ENCODE results near the gene EIF5A2.

The EIF5A2 gene

DNA sequence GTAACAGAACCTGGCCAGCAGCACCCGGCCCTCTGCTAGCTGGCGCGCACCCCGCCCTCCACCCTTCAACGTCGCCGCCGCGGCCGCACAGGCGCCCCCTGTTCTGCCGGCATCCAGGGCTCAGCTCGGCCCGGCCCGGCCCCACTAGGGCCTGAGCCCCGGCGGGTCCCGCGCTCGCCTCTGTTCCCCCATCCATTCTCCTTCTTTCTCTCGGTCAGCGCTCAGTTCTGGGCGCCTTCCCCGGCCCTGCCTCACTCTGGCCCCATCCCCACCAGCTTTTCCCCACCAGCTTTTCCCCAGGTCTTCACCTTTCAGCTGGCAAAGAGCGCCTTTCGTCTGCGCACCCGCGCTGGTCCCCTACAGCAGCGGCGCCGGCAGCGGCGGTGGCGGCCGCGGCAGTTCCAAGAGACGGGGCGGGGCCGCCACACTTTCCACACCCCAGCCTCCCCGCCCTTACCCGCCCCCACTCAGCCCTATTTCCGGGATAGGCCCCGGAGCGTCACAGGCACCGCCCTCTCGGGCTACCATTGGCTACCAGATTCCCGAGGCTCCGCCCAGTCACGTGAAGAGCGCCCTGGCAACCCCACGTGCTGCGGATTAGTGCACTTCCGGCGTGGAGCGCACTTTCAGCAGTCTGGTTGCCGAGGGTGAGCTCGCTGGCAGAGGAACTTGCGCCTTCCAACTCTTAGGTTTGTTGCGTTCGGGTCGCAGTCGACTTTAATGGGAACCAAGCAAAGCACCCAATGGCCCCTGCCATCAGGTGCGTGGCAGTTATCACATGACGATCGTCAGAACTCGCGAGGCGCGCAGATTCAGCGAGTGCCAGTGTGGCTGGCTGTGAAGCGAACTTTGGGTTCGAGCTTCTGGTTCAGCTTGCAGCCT lies at the start of gene EIF5A2:
Gene EIF5A2, minus strand, starts transcription at position 403 of the 882 bp plus-strand sequence. CDS start 831 bp downstream, outside the sequence.
- Histone ChIP-seq H4K20me1 (ENCODE audit: insufficient read depth, low read length) (no peaks in the 10 kb centered on the region), H3K9ac (ENCODE audit: low read depth, low read length) (no peak within 1 kb of the TSS), H3K9me3 (ENCODE audit: insufficient read depth, low read length, severe bottlenecking) (no peaks in the 10 kb centered on the region), H3K36me3 (ENCODE audit: insufficient read depth, low read length) (no peaks in the 10 kb centered on the region), H2AFZ (ENCODE audit: low read depth, low read length) (no peak within 1 kb of the TSS), H3K27me3 (ENCODE audit: insufficient read depth, low read length, poor library complexity) (no peaks in the 10 kb centered on the region), H3K27ac (ENCODE audit: low read length) (no peak within 1 kb of the TSS), H3K4me2 (ENCODE audit: insufficient read depth, low read length) (no peak within 1 kb of the TSS), H3K4me1 (ENCODE audit: insufficient read depth, low read length) (no peaks in the 10 kb centered on the region), H3K79me2 (ENCODE audit: insufficient read depth, low read length) (no peaks in the 10 kb centered on the region), H3K4me3 (ENCODE audit: low read depth in 1 of 2, low read length in 2 of 2) (no peak within 1 kb of the TSS)
- ATAC-seq (ENCODE audit: insufficient read depth, low read depth) (no peak), DNase-seq (no peak)
- TF ChIP-seq EZH2 (IDR thresholded peaks at IDR 0.05; ENCODE audit: borderline replicate concordance, low read depth, low read length, severe bottlenecking) = no peak
- TF ChIP-seq, protein P1, sequence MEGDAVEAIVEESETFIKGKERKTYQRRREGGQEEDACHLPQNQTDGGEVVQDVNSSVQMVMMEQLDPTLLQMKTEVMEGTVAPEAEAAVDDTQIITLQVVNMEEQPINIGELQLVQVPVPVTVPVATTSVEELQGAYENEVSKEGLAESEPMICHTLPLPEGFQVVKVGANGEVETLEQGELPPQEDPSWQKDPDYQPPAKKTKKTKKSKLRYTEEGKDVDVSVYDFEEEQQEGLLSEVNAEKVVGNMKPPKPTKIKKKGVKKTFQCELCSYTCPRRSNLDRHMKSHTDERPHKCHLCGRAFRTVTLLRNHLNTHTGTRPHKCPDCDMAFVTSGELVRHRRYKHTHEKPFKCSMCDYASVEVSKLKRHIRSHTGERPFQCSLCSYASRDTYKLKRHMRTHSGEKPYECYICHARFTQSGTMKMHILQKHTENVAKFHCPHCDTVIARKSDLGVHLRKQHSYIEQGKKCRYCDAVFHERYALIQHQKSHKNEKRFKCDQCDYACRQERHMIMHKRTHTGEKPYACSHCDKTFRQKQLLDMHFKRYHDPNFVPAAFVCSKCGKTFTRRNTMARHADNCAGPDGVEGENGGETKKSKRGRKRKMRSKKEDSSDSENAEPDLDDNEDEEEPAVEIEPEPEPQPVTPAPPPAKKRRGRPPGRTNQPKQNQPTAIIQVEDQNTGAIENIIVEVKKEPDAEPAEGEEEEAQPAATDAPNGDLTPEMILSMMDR (IDR thresholded peaks at IDR 0.05; ENCODE audit: borderline replicate concordance, extremely low read depth, low read length, poor library complexity, severe bottlenecking) = no peak

DNA sequence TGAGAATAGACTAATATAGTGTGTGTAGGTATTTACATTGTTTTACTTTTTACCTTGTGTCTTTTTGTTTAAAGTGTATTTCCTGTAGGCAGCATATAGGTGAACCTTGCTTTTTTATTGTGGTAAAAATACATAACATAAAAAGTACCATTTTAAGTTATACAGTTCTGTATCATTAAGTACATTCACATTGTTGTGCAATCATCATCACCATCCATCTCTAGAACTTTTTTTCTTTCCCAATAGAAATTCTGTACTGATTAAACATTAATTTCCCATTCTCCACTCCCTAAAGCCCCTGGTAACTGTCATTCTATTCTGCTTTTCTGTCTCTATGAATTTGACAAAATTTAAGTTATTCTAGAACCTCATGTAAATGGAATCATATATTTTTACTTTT lies 48.2 kb upstream of the EIF5A2 start:
- H3K9ac ChIP-seq (ENCODE audit: low read depth, low read length) = no peak overlapping the region

DNA sequence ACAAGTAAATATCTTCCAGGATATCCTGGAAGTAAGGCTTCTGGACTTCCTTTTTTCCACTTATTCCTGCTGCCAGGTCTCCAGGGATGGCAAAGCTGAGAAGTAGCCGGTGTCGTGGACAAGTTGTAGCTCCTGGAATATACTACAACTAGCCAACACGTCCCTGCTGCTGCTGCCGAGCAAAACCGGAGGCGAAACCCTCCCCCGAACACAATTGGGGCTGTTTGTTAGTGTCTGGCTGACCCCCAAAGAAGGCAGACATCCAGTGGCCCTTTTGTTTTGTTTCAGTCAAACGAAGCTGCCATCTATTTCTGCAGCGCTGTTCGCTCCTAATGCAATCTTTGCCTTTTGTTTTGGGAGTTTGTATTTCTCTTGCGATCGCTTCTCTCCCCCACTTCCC lies 45.3 kb upstream of the EIF5A2 start:
- H3K36me3 ChIP-seq (ENCODE audit: insufficient read depth, low read length) = no peaks in the 10 kb centered on the region
- DNase-seq (no peak), ATAC-seq (ENCODE audit: insufficient read depth, low read depth) (no peak)
- H3K79me2 ChIP-seq (ENCODE audit: insufficient read depth, low read length) = no peaks in the 10 kb centered on the region
- no peak overlapping the region for H3K4me3 ChIP-seq (ENCODE audit: low read depth in 1 of 2, low read length in 2 of 2)
- H3K27me3 ChIP-seq (ENCODE audit: insufficient read depth, low read length, poor library complexity) = no peaks in the 10 kb centered on the region
- no peaks in the 10 kb centered on the region for H3K9me3 ChIP-seq (ENCODE audit: insufficient read depth, low read length, severe bottlenecking)
- no peak overlapping the region for H3K27ac ChIP-seq (ENCODE audit: low read length)
- H3K4me2 ChIP-seq (ENCODE audit: insufficient read depth, low read length) = no peak overlapping the region
- no peaks in the 10 kb centered on the region for H3K4me1 ChIP-seq (ENCODE audit: insufficient read depth, low read length)
- H3K9ac ChIP-seq (ENCODE audit: low read depth, low read length) = no peak overlapping the region
- H4K20me1 ChIP-seq (ENCODE audit: insufficient read depth, low read length) = no peaks in the 10 kb centered on the region
- H2AFZ ChIP-seq (ENCODE audit: low read depth, low read length) = no peak overlapping the region
- TF ChIP-seq, protein P1 (IDR thresholded peaks at IDR 0.05; ENCODE audit: borderline replicate concordance, extremely low read depth, low read length, poor library complexity, severe bottlenecking) = no peak

More for the DNA sequence above, 48.2 kb upstream of the EIF5A2 start:
- no peak overlapping the region for H3K4me3 ChIP-seq (ENCODE audit: low read depth in 1 of 2, low read length in 2 of 2)
- ATAC-seq (ENCODE audit: insufficient read depth, low read depth) (no peak), DNase-seq (no peak)
- H2AFZ ChIP-seq (ENCODE audit: low read depth, low read length) = no peak overlapping the region
- H3K9me3 ChIP-seq (ENCODE audit: insufficient read depth, low read length, severe bottlenecking) = no peaks in the 10 kb centered on the region
- H4K20me1 ChIP-seq (ENCODE audit: insufficient read depth, low read length) = no peaks in the 10 kb centered on the region
- H3K36me3 ChIP-seq (ENCODE audit: insufficient read depth, low read length) = no peaks in the 10 kb centered on the region
- TF ChIP-seq, protein P1 (IDR thresholded peaks at IDR 0.05; ENCODE audit: borderline replicate concordance, extremely low read depth, low read length, poor library complexity, severe bottlenecking) = no peak
- no peak for TF ChIP-seq EZH2 (IDR thresholded peaks at IDR 0.05; ENCODE audit: borderline replicate concordance, low read depth, low read length, severe bottlenecking)
- no peak overlapping the region for H3K27ac ChIP-seq (ENCODE audit: low read length)
- H3K79me2 ChIP-seq (ENCODE audit: insufficient read depth, low read length) = no peaks in the 10 kb centered on the region
- H3K27me3 ChIP-seq (ENCODE audit: insufficient read depth, low read length, poor library complexity) = no peaks in the 10 kb centered on the region
- H3K4me1 ChIP-seq (ENCODE audit: insufficient read depth, low read length) = no peaks in the 10 kb centered on the region
- no peak overlapping the region for H3K4me2 ChIP-seq (ENCODE audit: insufficient read depth, low read length)

All from DND-41 (cell line).